PC-9 (cell line): Measurements from ENCODE around the gene CNTN5. TPM values are rescaled to one million over a fixed set of nuclear protein-coding genes. Genes with fewer than 3 reads are reported as not detected.

Experiments used
- BruUV-seq: library from RNA; stranded (reverse); fragments of 400-500 nt; replicated peaks from 2 replicates; lab custom pipeline; 2021; lab: Mats Ljungman, UMichigan
- CTCF ChIA-PET: fragments of 300-600 bp; sonication (Branson Sonifier 250); formaldehyde crosslinking; loops from one replicate; lab custom pipeline; 2022; ENCODE audit warnings: antibody characterized with exemption; lab: Charles Lee
- POLR2A ChIA-PET: fragments of 300-600 bp; sonication (Branson Sonifier 250); formaldehyde crosslinking; loops from one replicate; lab custom pipeline; 2022; ENCODE audit warnings: antibody characterized with exemption; ENCODE audit not compliant: unreplicated experiment; lab: Charles Lee
- DNase-seq, 2 experiments: peaks; one replicate each; pipeline versions ENCODE4 v3.0.0 to v3.0.0-alpha.2; 2015 to 2022; ENCODE audit warnings: mixed read lengths in 1 of 2
- H2AFZ ChIP-seq: fragments of 200-600 bp; sonication (generic); 2 replicates; pipeline ENCODE4 v1.8.1; 2017; ENCODE audit warnings: antibody characterized with exemption
- H3F3A ChIP-seq: fragments of 200-600 bp; sonication (generic); 2 replicates; pipeline ENCODE4 v1.8.1; 2017; ENCODE audit warnings: antibody characterized with exemption, mild to moderate bottlenecking, low read depth; ENCODE audit not compliant: insufficient read depth
- H3K27ac ChIP-seq: fragments of 200-600 bp; sonication (generic); 2 replicates; pipeline ENCODE4 v1.6.1; 2016; ENCODE audit warnings: mixed run types
- H3K27me3 ChIP-seq: fragments of 200-600 bp; sonication (generic); 2 replicates; pipeline ENCODE4 v1.6.1; 2016; ENCODE audit warnings: low read depth, mixed run types; ENCODE audit not compliant: insufficient read depth
- H3K36me3 ChIP-seq: fragments of 200-600 bp; sonication (generic); 2 replicates; pipeline ENCODE4 v1.6.1; 2016; ENCODE audit warnings: low read depth, mixed run types
- H3K4me1 ChIP-seq: fragments of 200-600 bp; sonication (generic); replicated peaks from 2 replicates; pipeline ENCODE4 v1.6.1; 2016; ENCODE audit warnings: mixed run types; ENCODE audit not compliant: insufficient read depth
- H3K4me2 ChIP-seq: fragments of 200-600 bp; sonication (generic); 2 replicates; pipeline ENCODE4 v1.6.1; 2017; ENCODE audit warnings: mixed run types
- H3K4me3 ChIP-seq: fragments of 200-600 bp; sonication (generic); 2 replicates; pipeline ENCODE4 v1.6.1; 2016; ENCODE audit warnings: mixed run types
- H3K79me2 ChIP-seq: fragments of 200-600 bp; sonication (generic); 2 replicates; pipeline ENCODE4 v1.6.1; 2017; ENCODE audit warnings: low read depth, mixed run types
- H3K9me2 ChIP-seq: fragments of 200-600 bp; sonication (generic); 2 replicates; pipeline ENCODE4 v1.8.1; 2017; ENCODE audit warnings: mild to moderate bottlenecking; ENCODE audit not compliant: insufficient read depth
- H3K9me3 ChIP-seq: fragments of 200-600 bp; sonication (generic); 2 replicates; pipeline ENCODE4 v1.8.1; 2016; ENCODE audit warnings: low read depth; ENCODE audit not compliant: insufficient read depth
- H4K20me1 ChIP-seq: fragments of 200-600 bp; sonication (generic); 2 replicates; pipeline ENCODE4 v1.8.1; 2017; ENCODE audit not compliant: insufficient read depth
- CTCF ChIP-seq: fragments of 200-600 bp; sonication (generic); conservative IDR thresholded peaks from 2 replicates; pipeline ENCODE4 v1.6.1; 2017; ENCODE audit warnings: mixed run types, antibody characterized with exemption, mild to moderate bottlenecking, moderate library complexity
- EZH2 ChIP-seq: fragments of 200-600 bp; sonication (generic); IDR thresholded peaks from 2 replicates; pipeline ENCODE4 v1.8.0; 2017; ENCODE audit warnings: antibody characterized with exemption, low read depth
- intact Hi-C: fragments of 100-400 bp; cut with micrococcal nuclease; formaldehyde crosslinking; loops from one replicate; pipeline ENCODE4 v1.10.0; 2022; ENCODE audit not compliant: unreplicated experiment
- total RNA-seq: library from RNA; stranded (reverse); gene quantifications from 2 replicates; pipeline ENCODE4 v1.2.3, GENCODE V29; 2021

CNTN5 gene
- total RNA-seq, 1 experiment from 2014 or later, result not detected

GRCh38 chr11:99631618-99632017, 610.9 kb downstream of the CNTN5 start:
- no TSS peak for BruUV-seq
- Histone ChIP-seq H3K79me2 (no peaks in the 10 kb centered on the region), H3K4me1 (no peaks in the 10 kb centered on the region), H4K20me1 (no peaks in the 10 kb centered on the region), H3K27me3 (no peaks in the 10 kb centered on the region), H3K9me3 (no peaks in the 10 kb centered on the region; the same call in 1 of the 2 replicates), H3K4me2 (no peak overlapping the region), H3K36me3 (no peaks in the 10 kb centered on the region), H3K4me3 (no peak overlapping the region), H3F3A (no peaks in the 10 kb centered on the region), H3K9me2 (0 out of 2 replicates have a peak, but pooled peaks cover 6% of the 10 kb centered on the region), H2AFZ (no peak overlapping the region), H3K27ac (no peak overlapping the region)
- no peak for DNase-seq
- TF ChIP-seq EZH2 (no peak), CTCF (no peak)
- CTCF ChIA-PET, result no interaction called here
- intact Hi-C loops, result no loop called here
- POLR2A ChIA-PET, result no interaction called here

GRCh38 chr11:99632969-99633368, 612.2 kb downstream of the CNTN5 start:
- Histone ChIP-seq H3K79me2 (no peaks in the 10 kb centered on the region), H3K9me2 (0 out of 2 replicates have a peak, but pooled peaks cover 6% of the 10 kb centered on the region), H4K20me1 (no peaks in the 10 kb centered on the region), H3K9me3 (no peaks in the 10 kb centered on the region), H3K4me1 (no peaks in the 10 kb centered on the region), H3K4me3 (no peak overlapping the region), H3F3A (no peaks in the 10 kb centered on the region), H3K27me3 (no peaks in the 10 kb centered on the region), H3K36me3 (no peaks in the 10 kb centered on the region), H3K27ac (no peak overlapping the region), H2AFZ (no peak overlapping the region), H3K4me2 (no peak overlapping the region)
- POLR2A ChIA-PET, result no interaction called here
- intact Hi-C loops, result no loop called here
- no peak for DNase-seq
- CTCF ChIA-PET, result no interaction called here
- TF ChIP-seq EZH2 (no peak), CTCF (no peak)
- BruUV-seq, result no TSS peak

DNA sequence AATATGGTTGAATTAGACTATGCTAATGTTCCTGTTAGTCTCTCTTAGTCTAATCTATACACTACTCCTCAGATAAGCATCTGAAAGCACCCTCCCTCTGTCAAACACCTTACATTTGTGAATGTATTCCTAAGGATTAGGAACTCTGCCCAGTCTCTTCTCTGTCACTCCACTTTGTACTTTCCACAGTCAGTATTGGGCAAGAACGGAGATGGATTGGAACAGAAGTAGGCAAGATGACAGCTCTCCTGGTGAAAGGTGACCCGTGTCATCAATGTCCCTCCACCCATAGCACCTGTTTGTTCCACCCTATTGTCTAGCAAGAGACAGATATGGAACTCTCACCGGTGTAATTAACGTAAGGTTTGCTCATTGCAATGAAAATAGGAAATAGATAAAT, 613.8 kb downstream of the CNTN5 start:
- Histone ChIP-seq H3K9me2 (peaks cover 6% of the 10 kb centered on the region; the same call in 1 of the 2 replicates), H3K9me3 (no peaks in the 10 kb centered on the region), H3K79me2 (no peaks in the 10 kb centered on the region), H3K4me2 (no peak overlapping the region), H3K36me3 (no peaks in the 10 kb centered on the region), H3K4me1 (no peaks in the 10 kb centered on the region), H3F3A (no peaks in the 10 kb centered on the region), H3K27me3 (no peaks in the 10 kb centered on the region), H2AFZ (no peak overlapping the region), H4K20me1 (no peaks in the 10 kb centered on the region), H3K4me3 (no peak overlapping the region), H3K27ac (no peak overlapping the region)
- no peak for DNase-seq
- intact Hi-C loops, result no loop called here
- CTCF ChIA-PET, result no interaction called here
- no peak for TF ChIP-seq CTCF
- TF ChIP-seq EZH2, result no peak
- POLR2A ChIA-PET, result no interaction called here
- no TSS peak for BruUV-seq
